ENCODE results near the gene ATP10D.
"Not testable (repeated sequence)": the region's sequence is repeated elsewhere in the genome, so short reads cannot be mapped to it uniquely, and the experiment has no call there.

- not testable (repeated sequence) for TF ChIP-seq ZNF565 (CRISPR knock-in tag; conservative IDR thresholded peaks at IDR 0.05; ENCODE audit: low read depth); ZFP30 (CRISPR knock-in tag; IDR thresholded peaks at IDR 0.05); PPARA (CRISPR knock-in tag; IDR thresholded peaks at IDR 0.05; ENCODE audit: borderline replicate concordance); CREB5 (CRISPR knock-in tag; IDR thresholded peaks at IDR 0.05; ENCODE audit: low read depth); ESRRG (CRISPR knock-in tag; IDR thresholded peaks at IDR 0.05)
Observed at GRCh38 chr4:47528646-47529045, 43.6 kb downstream of the ATP10D start.

Data from SK-N-SH treated with all-trans-retinoic acid at 6 μM for 48 hours (cell line).